Activated T-cell treated with anti-CD3 and anti-CD28 coated beads, Interleukin-2, amount 50 U/mL, for 72 hours (primary cell): ENCODE data around the gene GGNBP2. TPM values are rescaled to one million over a fixed set of nuclear protein-coding genes. Genes with fewer than 3 reads are reported as not detected.
A peak's percentile ranks its signal among the peaks of the same experiment; 100 is the strongest.

Experiments
- ATAC-seq, 2 donors: fragments of 150-1000 bp; cut with Tn5 transposase; replicated peaks in 1 of 2; 2 replicates each; pipeline ENCODE4 v1.10.0; 2021; ENCODE audit warnings: moderate library complexity in 2 of 2, mild to moderate bottlenecking in 1 of 2
- DNase-seq, 2 donors: peaks; one replicate each; pipeline ENCODE4 v3.0.0; 2021 to 2022; ENCODE audit warnings: mixed read lengths in 1 of 2
- H3K27ac Mint-ChIP-seq: one replicate; pipeline ENCODE4 v1.8.0; 2022; ENCODE audit warnings: mild to moderate bottlenecking, moderate library complexity, mixed read lengths
- H3K27me3 Mint-ChIP-seq: one replicate; pipeline ENCODE4 v1.8.0; 2022; ENCODE audit warnings: low read depth, mixed read lengths
- H3K36me3 Mint-ChIP-seq, 2 donors: one replicate each; pipeline ENCODE4 v1.8.0; 2022; ENCODE audit warnings: mixed read lengths in 2 of 2, mild to moderate bottlenecking in 1 of 2; ENCODE audit not compliant: insufficient read depth in 2 of 2
- H3K4me1 Mint-ChIP-seq: one replicate; pipeline ENCODE4 v1.8.0; 2022; ENCODE audit warnings: low read depth, mixed read lengths
- H3K4me3 Mint-ChIP-seq, 2 donors: one replicate each; pipeline ENCODE4 v1.8.0; 2022; ENCODE audit warnings: mild to moderate bottlenecking in 2 of 2, mixed read lengths in 2 of 2, moderate library complexity in 2 of 2
- H3K9me3 Mint-ChIP-seq, 2 donors: one replicate each; pipeline ENCODE4 v1.8.0; 2022; ENCODE audit warnings: mixed read lengths in 2 of 2
- total RNA-seq, 2 donors: library from RNA; stranded (reverse); gene quantifications; one replicate each; pipeline ENCODE4 v1.2.3, GENCODE V29; 2022

Gene GGNBP2
- total RNA-seq, 2 donors from 2014 or later: 156 to 173 TPM

- Mint-ChIP-seq H3K4me3 (no peak overlapping the region), H3K36me3 (no peaks in the 10 kb centered on the region), H3K9me3 (no peaks in the 10 kb centered on the region), H3K4me1 (no peaks in the 10 kb centered on the region), H3K27ac (no peak overlapping the region), H3K27me3 (peaks cover 6% of the 10 kb centered on the region)
- ATAC-seq: no peak
- no peak for DNase-seq
Measured at GRCh38 chr17:36616061-36617029, 71.6 kb downstream of the GGNBP2 start.

GRCh38 chr17:36617773-36618172 lies 73.1 kb downstream of the GGNBP2 start:
- DNase-seq: no peak
- ATAC-seq: no peak
- Mint-ChIP-seq H3K27me3 (peaks cover 6% of the 10 kb centered on the region), H3K36me3 (no peaks in the 10 kb centered on the region), H3K4me3 (no peak overlapping the region), H3K27ac (no peak overlapping the region), H3K9me3 (no peaks in the 10 kb centered on the region), H3K4me1 (no peaks in the 10 kb centered on the region)

GRCh38 chr17:36623281-36623680 lies 78.6 kb downstream of the GGNBP2 start:
- DNase-seq: no peak
- Mint-ChIP-seq H3K4me1 (no peaks in the 10 kb centered on the region), H3K27me3 (peaks cover 3% of the 10 kb centered on the region), H3K4me3 (no peak overlapping the region), H3K36me3 (no peaks in the 10 kb centered on the region), H3K9me3 (no peaks in the 10 kb centered on the region), H3K27ac (no peak overlapping the region)
- ATAC-seq: no peak

- H3K9me3 Mint-ChIP-seq: no peaks in the 10 kb centered on the region
- no peak overlapping the region for H3K27ac Mint-ChIP-seq
- H3K4me1 Mint-ChIP-seq: no peaks in the 10 kb centered on the region
- H3K27me3 Mint-ChIP-seq: no peaks in the 10 kb centered on the region
- ATAC-seq (no peak), DNase-seq (no peak)
- H3K4me3 Mint-ChIP-seq: no peak overlapping the region
- H3K36me3 Mint-ChIP-seq: no peaks in the 10 kb centered on the region
Measured at GRCh38 chr17:36625188-36625587, 80.5 kb downstream of the GGNBP2 start.

- Mint-ChIP-seq H3K4me1 (no peaks in the 10 kb centered on the region), H3K27me3 (peaks cover under 1% of the 10 kb centered on the region), H3K36me3 (no peaks in the 10 kb centered on the region), H3K9me3 (no peaks in the 10 kb centered on the region), H3K4me3 (no peak overlapping the region), H3K27ac (no peak overlapping the region)
- ATAC-seq (no peak), DNase-seq (no peak)
Measured at GRCh38 chr17:36627101-36627500, 82.4 kb downstream of the GGNBP2 start.

GRCh38 chr17:36628576-36628975 lies 83.9 kb downstream of the GGNBP2 start:
- H3K27ac Mint-ChIP-seq: no peak overlapping the region
- H3K4me1 Mint-ChIP-seq: no peaks in the 10 kb centered on the region
- no peaks in the 10 kb centered on the region for H3K36me3 Mint-ChIP-seq
- no peak overlapping the region for H3K4me3 Mint-ChIP-seq
- ATAC-seq (no peak), DNase-seq (no peak)
- peaks cover 14% of the 10 kb centered on the region for H3K27me3 Mint-ChIP-seq
- no peaks in the 10 kb centered on the region for H3K9me3 Mint-ChIP-seq

- Mint-ChIP-seq H3K4me1 (no peaks in the 10 kb centered on the region), H3K36me3 (no peaks in the 10 kb centered on the region), H3K4me3 (no peak overlapping the region), H3K9me3 (no peaks in the 10 kb centered on the region), H3K27me3 (peaks cover 14% of the 10 kb centered on the region), H3K27ac (no peak overlapping the region)
- ATAC-seq (peak; percentile 85 to 88), DNase-seq (peak; percentile 74 to 86)
Measured at GRCh38 chr17:36629252-36629847, 84.6 kb downstream of the GGNBP2 start.

GRCh38 chr17:36629970-36630502 lies 85.3 kb downstream of the GGNBP2 start:
- no peak overlapping the region for H3K4me3 Mint-ChIP-seq
- DNase-seq: no peak
- no peak overlapping the region for H3K27ac Mint-ChIP-seq
- H3K9me3 Mint-ChIP-seq: no peaks in the 10 kb centered on the region
- no peak for ATAC-seq
- peaks cover 16% of the 10 kb centered on the region for H3K27me3 Mint-ChIP-seq
- H3K36me3 Mint-ChIP-seq: no peaks in the 10 kb centered on the region
- no peaks in the 10 kb centered on the region for H3K4me1 Mint-ChIP-seq

GRCh38 chr17:36631022-36631421 lies 86.3 kb downstream of the GGNBP2 start:
- no peak overlapping the region for H3K27ac Mint-ChIP-seq
- H3K4me3 Mint-ChIP-seq: no peak overlapping the region
- no peaks in the 10 kb centered on the region for H3K4me1 Mint-ChIP-seq
- no peak for DNase-seq
- no peak for ATAC-seq
- no peaks in the 10 kb centered on the region for H3K9me3 Mint-ChIP-seq
- no peaks in the 10 kb centered on the region for H3K36me3 Mint-ChIP-seq
- H3K27me3 Mint-ChIP-seq: peaks cover 22% of the 10 kb centered on the region

- no peaks in the 10 kb centered on the region for H3K4me1 Mint-ChIP-seq
- ATAC-seq (no peak), DNase-seq (no peak)
- no peaks in the 10 kb centered on the region for H3K9me3 Mint-ChIP-seq
- H3K27ac Mint-ChIP-seq: no peak overlapping the region
- no peaks in the 10 kb centered on the region for H3K36me3 Mint-ChIP-seq
- no peak overlapping the region for H3K4me3 Mint-ChIP-seq
- H3K27me3 Mint-ChIP-seq: peaks cover 29% of the 10 kb centered on the region
Measured at GRCh38 chr17:36632916-36633771, 88.4 kb downstream of the GGNBP2 start.
